ENCODE measurements around the gene MICAL2.
"Not testable (repeated sequence)": the region's sequence is repeated elsewhere in the genome, so short reads cannot be mapped to it uniquely, and the experiment has no call there.

MICAL2 gene

GRCh38 chr11:12135185-12135584, 24.8 kb downstream of the MICAL2 start:
- no peak for DNase-seq (ENCODE audit: low spot score)

GRCh38 chr11:12137005-12137690, 26.8 kb downstream of the MICAL2 start:
- no peak for DNase-seq (ENCODE audit: low spot score)

DNA sequence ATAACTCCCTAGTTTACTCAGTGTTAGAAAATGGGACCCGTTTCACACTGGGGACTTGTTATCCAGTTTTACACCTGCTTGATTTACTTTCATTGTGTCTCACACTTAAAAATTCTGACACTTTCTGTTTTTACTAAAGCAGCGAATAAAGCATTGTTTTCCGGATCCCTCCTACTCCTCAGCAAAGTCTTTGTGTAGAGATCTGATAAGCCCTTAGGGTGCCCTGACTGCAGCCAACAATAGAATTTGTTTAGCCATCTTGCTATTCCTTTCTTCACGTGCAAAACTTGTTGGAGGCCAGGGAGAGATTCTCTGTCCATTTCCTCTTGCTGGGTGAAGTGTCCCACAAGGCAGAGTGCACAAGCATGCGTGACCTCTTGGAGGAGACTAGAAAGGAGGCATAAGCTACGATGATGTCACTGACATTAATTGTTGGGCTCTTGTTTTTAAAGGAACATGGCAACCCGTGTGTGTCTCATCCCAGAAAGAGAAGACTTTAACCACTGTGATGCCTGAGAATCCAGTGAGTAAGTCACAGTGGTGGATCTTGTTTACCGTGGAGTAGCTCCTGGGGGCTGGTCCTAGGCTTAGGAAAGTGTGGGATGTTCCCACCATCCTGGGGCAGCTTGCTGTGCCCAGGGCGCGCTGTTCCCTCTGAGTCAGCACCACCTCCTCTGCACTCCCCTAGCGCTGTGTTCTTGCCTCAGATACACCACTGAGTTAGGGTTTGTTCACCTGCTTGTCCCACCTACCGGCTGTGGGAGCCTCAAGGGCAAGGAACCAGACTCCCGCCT, 27.7 kb downstream of the MICAL2 start:
- no peak for DNase-seq (ENCODE audit: low spot score)

DNA sequence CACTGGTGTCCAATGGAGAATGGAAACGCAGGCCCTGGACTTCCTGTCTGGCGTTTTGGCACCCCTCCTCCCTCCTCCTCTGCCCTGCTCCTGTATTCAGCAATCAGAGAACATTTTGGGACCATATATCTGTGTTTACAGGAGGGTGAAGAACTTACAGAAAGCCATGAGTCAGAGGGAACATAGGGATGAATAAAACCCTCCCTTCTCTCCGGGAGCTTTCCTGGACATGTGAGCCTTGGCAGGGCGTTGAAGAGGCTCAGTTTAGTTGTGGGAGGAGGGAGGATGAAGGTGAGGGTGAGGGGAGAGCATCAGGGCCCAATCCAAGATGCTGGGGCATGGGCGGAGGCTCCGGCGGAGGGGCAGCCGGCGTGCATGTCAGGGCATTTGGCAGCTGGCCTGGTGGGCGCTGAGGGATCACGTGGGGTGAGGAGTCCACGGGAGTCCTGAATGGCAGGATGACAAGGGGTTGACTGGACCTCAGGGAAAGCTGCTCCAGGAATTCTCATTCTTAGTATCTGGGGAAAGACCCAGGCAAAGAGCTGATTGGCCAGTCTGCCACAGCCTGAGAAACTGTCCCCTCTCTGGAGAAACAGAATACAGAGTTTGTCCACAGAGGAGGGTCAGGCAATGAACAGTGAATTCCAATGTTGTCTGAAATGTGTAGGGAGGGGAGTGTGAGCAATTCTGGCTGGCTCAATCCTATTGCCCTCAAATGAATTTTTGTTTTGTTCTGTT, 28.9 kb downstream of the MICAL2 start:
- no peak for DNase-seq (ENCODE audit: low spot score)

DNA sequence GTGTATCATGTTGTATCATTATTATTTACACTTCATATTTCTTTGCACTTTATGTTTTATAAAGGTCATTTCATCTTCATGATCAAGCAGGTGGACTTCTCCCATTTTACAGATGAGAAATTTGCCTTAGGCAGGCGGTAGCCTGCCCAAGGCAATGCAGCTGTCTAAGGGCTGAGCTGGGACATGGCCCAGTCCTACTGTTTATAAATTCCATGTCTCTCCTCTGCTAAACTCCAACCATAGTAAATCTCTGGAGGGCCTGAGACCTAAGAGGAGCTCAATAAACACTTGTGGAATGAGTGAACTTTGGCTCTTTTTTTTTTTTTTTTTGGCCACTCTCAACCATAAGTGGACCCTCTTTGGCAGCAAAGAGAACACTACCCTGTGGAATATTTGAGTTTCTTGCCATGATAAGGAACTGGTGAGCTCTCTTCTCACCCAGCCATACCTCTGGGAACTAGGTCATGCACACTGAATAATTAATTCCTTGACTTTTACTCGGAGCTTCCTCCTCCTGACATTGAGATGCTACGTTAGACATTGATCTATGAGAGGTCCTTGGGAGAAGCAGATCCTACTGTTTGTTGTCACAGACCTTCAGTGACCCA, 29.9 kb downstream of the MICAL2 start:
- no peak for DNase-seq (ENCODE audit: low spot score)

DNA sequence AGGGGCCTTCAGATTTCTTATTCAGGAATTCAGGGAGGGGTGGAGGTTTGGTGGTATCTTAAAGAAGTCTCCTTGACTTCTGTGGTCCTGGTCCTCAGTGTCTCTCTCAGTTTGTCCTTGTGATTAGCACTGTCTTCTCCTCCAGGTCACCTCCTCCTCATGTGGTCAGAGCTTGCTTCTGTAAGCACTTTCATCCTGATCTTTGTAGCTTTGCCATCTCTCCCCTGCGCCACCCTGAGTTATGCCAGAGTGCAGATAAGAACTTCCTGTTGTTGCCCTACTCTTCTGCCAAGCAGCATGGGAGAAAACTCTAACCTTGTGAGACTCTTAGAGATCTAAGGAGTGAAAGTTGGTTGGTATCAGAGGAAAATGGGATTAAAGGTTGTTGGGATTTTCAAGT, 30.9 kb downstream of the MICAL2 start:
- no peak for DNase-seq (ENCODE audit: low spot score)

- DNase-seq (ENCODE audit: low spot score): no peak
These were observed 31.8 kb downstream of the MICAL2 start for GRCh38 chr11:12142176-12142575.

- DNase-seq (ENCODE audit: low spot score): no peak
These were observed 32.5 kb downstream of the MICAL2 start for GRCh38 chr11:12142909-12143308.

DNA sequence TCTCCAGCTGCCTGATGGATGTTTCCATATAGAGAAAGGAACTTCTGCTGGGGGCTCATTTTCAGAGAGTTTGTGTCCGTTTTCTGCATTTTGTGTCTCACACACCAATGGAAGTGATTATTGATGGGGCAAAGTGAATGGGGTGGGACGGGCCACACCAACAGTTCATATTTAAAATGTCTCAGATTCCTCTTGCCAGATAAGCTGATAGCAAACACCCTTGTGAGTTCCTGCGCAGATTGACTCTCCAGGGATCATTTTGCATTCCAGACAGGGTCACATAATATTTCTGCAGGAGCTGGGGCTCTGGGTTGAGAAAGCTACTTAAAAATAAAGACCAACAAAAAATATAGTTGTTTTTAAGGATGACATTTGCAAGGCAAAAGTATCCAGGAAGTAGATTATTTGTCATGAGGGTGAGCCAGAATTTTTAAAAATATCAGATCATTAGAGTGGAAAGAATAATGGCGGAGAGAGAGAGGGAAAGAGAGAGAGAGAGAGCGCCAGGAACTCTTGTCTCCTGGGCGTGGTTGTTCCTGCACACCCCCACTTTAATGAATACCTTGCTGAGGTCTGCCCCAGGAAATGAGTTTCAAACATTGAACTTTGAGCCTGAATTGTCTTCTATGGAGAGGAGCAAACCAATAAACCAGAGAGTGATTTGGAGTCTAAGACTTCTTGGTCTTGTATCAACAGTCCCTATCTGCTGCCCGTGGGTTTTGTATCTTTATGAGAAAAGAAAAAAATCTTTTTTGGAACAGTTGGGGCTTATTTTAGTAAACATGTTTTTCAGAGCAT, 33.3 kb downstream of the MICAL2 start:
- no peak for DNase-seq (ENCODE audit: low spot score)

GRCh38 chr11:12144330-12145174, 34.2 kb downstream of the MICAL2 start:
- DNase-seq (ENCODE audit: low spot score): no peak

GRCh38 chr11:12146678-12147077, 36.3 kb downstream of the MICAL2 start:
- DNase-seq (ENCODE audit: low spot score): not testable (repeated sequence)

GRCh38 chr11:12147827-12148226, 37.4 kb downstream of the MICAL2 start:
- no peak for DNase-seq (ENCODE audit: low spot score)

DNA sequence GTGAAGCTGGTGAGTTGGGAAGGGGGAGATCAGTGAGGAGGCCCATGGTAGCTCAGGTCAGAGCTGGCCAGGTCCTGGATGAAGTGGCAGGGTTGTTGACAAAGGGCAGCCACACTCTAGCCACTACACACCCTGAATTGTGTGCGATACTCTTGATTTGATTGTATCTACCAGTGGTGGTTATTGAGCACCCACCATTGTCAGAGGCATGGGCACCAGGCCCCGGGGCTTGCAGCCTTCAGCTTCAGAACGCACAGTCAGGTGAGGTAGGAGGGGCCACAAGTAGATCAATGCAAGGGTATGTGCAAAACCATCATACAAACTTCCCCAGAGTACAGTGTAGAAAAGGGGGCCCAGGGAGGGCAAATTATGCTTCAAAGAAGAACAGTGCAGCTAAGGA, 38.1 kb downstream of the MICAL2 start:
- no peak for DNase-seq (ENCODE audit: low spot score)

- no peak for DNase-seq (ENCODE audit: low spot score)
These were observed 38.5 kb downstream of the MICAL2 start for GRCh38 chr11:12148882-12149281.

- no peak for DNase-seq (ENCODE audit: low spot score)
These were observed 39.4 kb downstream of the MICAL2 start for GRCh38 chr11:12149672-12150225.

- no peak for DNase-seq (ENCODE audit: low spot score)
These were observed 40.5 kb downstream of the MICAL2 start for GRCh38 chr11:12150831-12151382.

- DNase-seq (ENCODE audit: low spot score): no peak
These were observed 41.9 kb downstream of the MICAL2 start for GRCh38 chr11:12152321-12152720.

- no peak for DNase-seq (ENCODE audit: low spot score)
These were observed 44.7 kb downstream of the MICAL2 start for GRCh38 chr11:12154871-12155668.

DNA sequence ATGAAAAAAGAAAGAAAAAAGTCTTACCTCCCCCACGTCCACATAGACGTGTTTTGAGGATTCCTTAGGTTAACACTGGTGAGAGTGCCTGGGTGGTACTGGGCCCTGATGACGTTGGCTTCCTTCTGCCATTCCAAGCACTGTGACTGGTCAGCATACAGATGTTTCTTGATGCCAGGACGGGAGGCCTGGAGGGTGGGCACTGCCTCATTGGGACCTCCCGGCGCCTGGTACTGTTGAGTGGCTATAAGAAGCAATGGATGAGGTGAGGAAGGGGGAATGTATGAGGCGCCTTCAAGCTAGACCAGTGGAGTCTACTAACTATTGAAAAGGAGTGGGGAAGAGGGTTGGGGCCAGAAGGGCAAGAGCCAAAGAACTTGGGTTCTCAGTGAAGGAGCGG, 45.3 kb downstream of the MICAL2 start:
- no peak for DNase-seq (ENCODE audit: low spot score)

All from ecto neural progenitor cell (in vitro differentiated cells).